ENCODE results near the gene CD300A.

Gene CD300A

GRCh38 chr17:74457146-74457819 is 9.2 kb upstream of the CD300A start:
- DNase-seq: peak; percentile 63

GRCh38 chr17:74457820-74458166 is 8.6 kb upstream of the CD300A start:
- no peak for DNase-seq

- DNase-seq: no peak
Measured at GRCh38 chr17:74458835-74459234, 7.6 kb upstream of the CD300A start.

- no peak for DNase-seq
Measured at GRCh38 chr17:74459622-74460021, 6.8 kb upstream of the CD300A start.

DNA sequence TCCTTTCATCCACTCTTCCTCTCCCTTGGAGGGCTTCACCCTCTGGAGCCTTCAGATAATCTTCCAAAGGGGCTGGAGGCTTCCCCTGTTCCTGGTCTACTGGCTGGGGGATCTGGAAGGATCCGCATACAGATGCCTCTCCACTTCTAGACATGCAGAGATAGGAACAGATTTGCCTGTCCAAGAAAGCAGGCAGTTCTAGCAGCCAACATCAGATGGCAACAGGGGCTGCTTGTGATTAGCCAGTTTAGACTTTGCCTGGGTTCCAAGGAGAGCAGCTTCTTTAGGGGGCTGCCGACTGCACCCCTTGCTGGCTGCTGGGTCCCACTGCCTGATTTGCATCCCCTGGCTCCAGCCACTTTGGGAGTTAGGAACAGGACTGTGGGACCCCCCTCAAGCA is 6.2 kb upstream of the CD300A start:
- no peak for DNase-seq

- DNase-seq: no peak
Measured at GRCh38 chr17:74460996-74461395, 5.4 kb upstream of the CD300A start.

- DNase-seq: no peak
Measured at GRCh38 chr17:74461611-74462010, 4.8 kb upstream of the CD300A start.

DNA sequence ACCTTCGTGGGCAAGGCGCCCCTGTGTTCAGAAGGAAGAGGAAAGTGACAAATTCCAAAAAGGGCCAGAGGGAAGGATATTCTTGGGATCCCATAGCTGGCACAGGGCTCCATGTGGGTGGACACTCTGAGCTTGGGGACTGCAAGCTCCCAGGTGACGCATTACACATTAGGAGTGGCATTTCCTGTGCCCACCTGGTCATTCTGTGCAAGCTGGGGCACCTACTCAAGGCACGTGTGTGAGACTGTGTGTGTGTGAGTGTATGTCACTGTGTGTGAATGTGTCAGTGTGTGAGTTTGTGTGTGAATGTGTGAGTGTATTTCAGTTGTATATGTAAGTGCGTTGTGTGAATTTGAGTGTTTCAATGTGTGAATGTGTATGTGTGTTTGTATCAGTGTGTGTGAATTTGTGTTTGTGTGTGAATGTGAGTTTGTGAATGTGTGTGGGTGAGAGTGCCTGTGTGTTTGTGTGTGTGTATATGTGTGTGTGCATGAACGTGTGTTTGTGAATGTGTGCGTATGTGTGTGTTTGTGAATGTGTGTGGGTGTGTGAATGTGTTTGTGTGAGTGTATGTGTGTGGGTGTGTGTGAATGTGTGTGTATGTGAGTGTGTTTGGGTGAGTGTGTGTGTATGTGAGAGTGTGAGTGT is 1.6 kb upstream of the CD300A start:
- DNase-seq: no peak

- DNase-seq: no peak
Measured at GRCh38 chr17:74465378-74466110, 890 bp upstream of the CD300A start.

DNA sequence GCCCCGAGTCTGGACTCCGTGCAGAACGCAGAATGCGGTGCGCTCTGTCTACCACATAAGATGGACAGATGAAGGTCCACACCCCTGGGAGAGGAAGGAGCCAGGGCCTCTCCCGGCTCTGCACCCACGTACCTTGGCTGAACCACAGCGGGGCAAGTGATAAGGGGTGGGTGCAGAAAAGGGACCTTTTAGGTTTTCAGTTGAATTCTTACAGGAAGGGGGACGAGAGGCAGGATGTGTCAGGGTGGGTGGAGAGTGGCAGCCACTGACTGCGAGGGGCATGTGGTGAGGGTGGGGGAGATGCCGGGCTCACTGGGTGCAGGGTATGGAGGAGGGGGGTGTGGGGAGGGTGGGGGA is 372 bp downstream of the CD300A start:
- DNase-seq: no peak

GRCh38 chr17:74467221-74467951 is 952 bp downstream of the CD300A start:
- no peak for DNase-seq

DNA sequence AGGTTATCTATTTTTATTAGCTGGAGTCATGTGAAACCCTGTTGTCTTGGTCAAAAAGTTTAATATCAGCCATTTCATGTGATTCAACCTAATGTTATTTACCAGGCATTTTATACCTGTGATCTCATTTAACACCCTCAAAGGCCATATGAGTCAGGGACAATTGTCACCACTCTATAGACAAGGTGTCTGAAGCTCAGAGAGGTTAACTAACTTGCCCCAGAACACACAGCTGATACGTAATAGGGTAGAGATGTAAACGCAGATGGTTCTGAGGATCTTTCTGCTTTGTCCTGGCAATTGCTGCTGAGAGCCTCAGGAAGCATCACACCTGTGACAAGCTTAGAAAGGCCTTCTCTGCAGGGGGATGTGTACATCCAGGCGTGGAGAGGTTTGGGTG is 4.9 kb downstream of the CD300A start:
- no peak for DNase-seq

DNA sequence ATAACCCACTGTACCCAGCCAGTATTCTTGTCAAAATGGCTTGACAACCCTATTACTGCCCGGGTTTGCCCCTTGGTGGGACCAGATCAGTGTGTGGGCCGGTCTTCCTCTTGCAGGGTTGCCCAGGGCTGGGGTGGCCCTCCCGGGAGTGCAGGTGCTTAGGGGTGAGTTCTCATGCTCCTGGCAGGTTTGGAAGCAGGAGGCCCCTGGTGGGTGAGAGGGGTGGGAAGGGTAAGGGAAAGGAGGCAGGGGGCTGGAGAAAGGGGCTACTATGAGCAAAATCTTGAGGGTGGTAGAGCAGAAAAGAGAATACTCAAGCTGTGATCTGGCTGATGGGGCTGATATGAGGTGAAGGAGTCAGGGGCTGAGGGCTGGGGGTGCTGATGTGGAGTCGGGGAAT is 6.5 kb downstream of the CD300A start:
- DNase-seq: no peak

GRCh38 chr17:74473294-74473693 is 6.9 kb downstream of the CD300A start:
- no peak for DNase-seq

- no peak for DNase-seq
Measured at GRCh38 chr17:74474043-74474792, 7.8 kb downstream of the CD300A start.

- DNase-seq: no peak
Measured at GRCh38 chr17:74475189-74475588, 8.8 kb downstream of the CD300A start.

DNA sequence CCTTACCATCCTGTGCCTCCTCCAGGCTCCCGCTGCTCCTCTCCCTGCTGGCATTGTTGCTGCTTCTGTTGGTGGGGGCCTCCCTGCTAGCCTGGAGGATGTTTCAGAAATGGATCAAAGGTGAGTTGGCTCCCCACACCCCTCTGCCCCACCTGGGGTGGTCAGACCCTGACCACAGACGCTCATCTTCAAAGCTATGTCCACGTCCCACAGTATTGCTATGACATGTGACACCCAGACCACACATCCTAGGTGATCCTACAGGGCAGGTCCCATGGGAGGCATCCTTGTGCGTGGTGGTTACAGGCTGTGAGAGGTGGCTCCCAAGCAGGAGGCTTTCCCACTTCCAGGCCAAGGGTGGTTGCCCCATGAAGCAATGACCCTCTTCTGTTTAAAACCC is 11.0 kb downstream of the CD300A start:
- no peak for DNase-seq

DNA sequence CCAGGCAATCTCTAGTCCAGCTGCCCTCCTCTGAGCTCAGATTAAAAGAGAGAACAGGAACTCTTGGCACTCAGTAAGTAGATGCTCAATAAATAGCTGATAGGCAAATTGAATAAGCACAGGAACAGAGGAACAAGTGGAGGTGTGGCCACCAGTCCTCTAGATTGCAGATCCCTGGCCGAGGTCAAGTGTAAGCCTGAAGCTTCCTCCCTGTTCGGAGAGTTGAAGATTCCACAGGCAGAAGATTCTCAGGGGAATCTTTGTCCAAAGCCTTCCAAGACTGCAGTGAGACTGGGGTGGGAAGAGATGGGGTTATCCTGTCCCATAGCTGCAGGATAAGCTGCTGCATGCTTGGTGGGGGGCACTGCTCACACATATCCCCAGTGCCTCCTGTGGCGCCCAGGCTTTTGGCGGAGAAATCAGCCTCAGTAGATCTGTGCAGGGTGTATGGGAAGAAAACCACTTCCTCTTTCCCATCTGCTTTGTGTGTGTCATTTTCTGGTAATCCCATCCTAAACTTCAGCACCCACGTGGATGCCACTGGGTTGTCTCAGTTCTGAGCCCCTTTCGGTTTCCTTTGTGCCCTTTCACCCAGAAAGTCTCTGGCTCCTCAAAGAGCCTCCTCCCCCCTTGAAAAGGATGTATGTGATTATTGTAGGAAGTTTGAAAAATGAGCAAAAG is 12.1 kb downstream of the CD300A start:
- no peak for DNase-seq

- no peak for DNase-seq
Measured at GRCh38 chr17:74480290-74480689, 13.9 kb downstream of the CD300A start.

DNA sequence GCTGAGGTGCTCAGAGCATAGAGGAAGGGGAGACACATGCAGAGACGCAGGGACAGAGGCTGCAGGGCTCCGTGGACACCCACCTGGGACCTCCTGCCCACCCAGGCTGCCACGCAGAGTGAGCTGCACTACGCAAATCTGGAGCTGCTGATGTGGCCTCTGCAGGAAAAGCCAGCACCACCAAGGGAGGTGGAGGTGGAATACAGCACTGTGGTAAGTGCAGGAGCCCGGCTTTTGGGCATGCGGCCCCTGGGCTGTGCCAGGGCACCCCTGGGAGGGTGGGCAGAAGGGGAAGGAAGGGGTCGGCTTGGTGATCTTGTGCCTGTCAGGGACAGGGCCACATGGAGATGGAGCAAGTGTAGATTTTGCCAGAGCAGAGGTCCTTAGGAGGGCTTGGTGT is 15.2 kb downstream of the CD300A start:
- DNase-seq: no peak

DNA sequence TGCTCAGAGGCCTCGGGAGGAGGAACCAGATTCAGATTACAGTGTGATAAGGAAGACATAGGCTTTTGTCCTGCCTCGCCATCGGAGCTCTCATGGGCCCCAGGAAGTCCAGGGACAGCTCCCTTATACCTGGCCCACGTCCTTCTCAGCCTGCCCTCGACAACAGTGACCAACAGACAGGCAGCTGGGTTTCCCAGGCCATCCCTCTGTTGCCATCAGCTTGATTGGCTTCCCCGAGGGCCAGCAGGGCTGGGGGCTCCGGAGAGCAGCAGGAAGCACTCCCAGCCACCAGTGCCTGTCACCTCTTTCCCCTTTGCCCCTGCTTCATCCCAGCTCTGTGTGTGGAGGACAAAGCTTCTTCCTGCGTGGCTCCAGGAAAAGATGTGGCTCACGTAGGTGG is 17.6 kb downstream of the CD300A start:
- no peak for DNase-seq

DNA sequence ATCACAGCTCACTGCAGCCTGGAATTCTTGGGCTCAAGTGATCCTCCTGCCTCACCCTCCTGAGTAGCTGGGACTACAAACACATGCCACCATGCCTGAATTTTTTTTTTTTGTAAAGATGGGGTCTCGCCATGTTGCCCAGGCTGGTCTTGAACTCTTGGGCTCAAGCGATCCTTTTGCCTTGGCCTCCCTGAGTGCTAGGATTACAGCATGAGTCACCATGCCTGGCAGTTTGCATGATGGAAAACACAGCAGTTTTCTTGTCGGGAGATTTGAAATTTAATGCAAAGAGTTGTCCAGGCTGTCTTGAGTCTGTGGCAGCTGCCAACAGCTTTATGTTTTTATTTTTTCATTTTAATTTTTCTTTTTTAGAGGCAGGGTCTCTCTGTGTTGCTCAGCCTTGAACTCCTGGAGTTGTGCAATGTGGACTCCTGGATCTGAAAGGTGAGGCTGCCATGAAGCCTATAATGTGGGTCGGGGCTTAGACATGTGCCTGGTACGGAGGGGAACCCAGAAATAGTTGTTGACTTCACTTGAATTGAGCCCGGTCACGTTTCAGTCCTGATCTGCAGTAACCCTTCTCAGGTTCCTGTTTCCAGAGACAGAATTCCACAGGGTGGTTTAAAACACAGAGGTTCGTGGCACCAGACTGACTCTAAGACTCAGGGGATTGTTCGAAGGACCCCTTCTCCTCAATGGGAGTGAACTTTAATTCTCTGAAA is 18.7 kb downstream of the CD300A start:
- DNase-seq: no peak

Data from stimulated activated naive CD4-positive, alpha-beta T cell treated with Interleukin-2 at 50 U/mL for 16 hours (primary cell).